Endothelial cell of umbilical vein (primary cell): ENCODE measurements around the gene HMG20B. TPM values are rescaled to one million over a fixed set of nuclear protein-coding genes. Genes with fewer than 3 reads are reported as not detected.

Experiments used
- BruUV-seq: library from RNA; stranded (reverse); fragments of 400-500 nt; replicated peaks from 2 replicates; lab custom pipeline; 2021; lab: Mats Ljungman, UMichigan
- CTCF ChIA-PET: fragments of 300-600, 350-600 bp; sonication (Branson Sonifier 250); formaldehyde crosslinking; loops from one replicate; lab custom pipeline; 2021; ENCODE audit warnings: antibody characterized with exemption, inconsistent platforms; lab: Charles Lee
- POLR2A ChIA-PET: fragments of 300-600, 350-600 bp; sonication (Branson Sonifier 250); formaldehyde crosslinking; loops from one replicate; lab custom pipeline; 2021; ENCODE audit warnings: antibody characterized with exemption, inconsistent platforms; lab: Charles Lee
- DNase-seq: peaks from one replicate; pipeline ENCODE4 v3.0.0-alpha.2; 2011; ENCODE audit warnings: low read depth, low spot score
- FAIRE-seq: peaks from 2 replicates; lab custom pipeline; 2011; peaks lifted over from hg19 to GRCh38; lab: Jason Lieb, UNC
- H2AFZ ChIP-seq: 2 replicates; pipeline ENCODE4 v1.6.0; 2012; ENCODE audit warnings: low read depth, low read length, control low read depth, inconsistent platforms
- H3K27ac ChIP-seq: 2 replicates; pipeline ENCODE4 v1.5.1; 2011; ENCODE audit warnings: low read depth, mild to moderate bottlenecking, control low read depth, low read length, moderate library complexity; ENCODE audit not compliant: insufficient read depth
- H3K27me3 ChIP-seq, 2 experiments: 2 replicates each; pipeline versions ENCODE4 v1.6.0 to v1.6.1; 2011; ENCODE audit warnings: low read length in 2 of 2, mixed read lengths in 1 of 2; ENCODE audit not compliant: control insufficient read depth in 2 of 2, insufficient read depth in 2 of 2
- H3K36me3 ChIP-seq, 2 experiments: 2 replicates in 1 of 2; 3 replicates in 1 of 2; pipeline ENCODE4 v1.5.1; 2011; ENCODE audit warnings: low read length in 2 of 2, mild to moderate bottlenecking in 1 of 2, moderate library complexity in 1 of 2; ENCODE audit not compliant: control insufficient read depth in 2 of 2, insufficient read depth in 2 of 2; ENCODE audit errors: extremely low read depth in 1 of 2
- H3K4me1 ChIP-seq: 3 replicates; pipeline ENCODE4 v1.5.1; 2011; ENCODE audit warnings: mild to moderate bottlenecking, low read length; ENCODE audit not compliant: control insufficient read depth, insufficient read depth; ENCODE audit errors: extremely low read depth
- H3K4me2 ChIP-seq: 2 replicates; pipeline ENCODE4 v1.6.1; 2011; ENCODE audit warnings: low read length, control low read depth, mixed read lengths; ENCODE audit not compliant: insufficient read depth
- H3K4me3 ChIP-seq, 3 experiments: fragments of 200-600 bp in 1 of 3; sonication (generic), shearing (Covaris generic) in 1 of 3; replicated peaks in 1 of 3; 2 replicates each; pipeline ENCODE4 v1.5.1; 2011 to 2016; ENCODE audit warnings: control low read depth in 3 of 3, low read length in 3 of 3, mild to moderate bottlenecking in 2 of 3, inconsistent platforms in 1 of 3, low read depth in 1 of 3, moderate library complexity in 1 of 3; ENCODE audit not compliant: insufficient read depth in 1 of 3
- H3K79me2 ChIP-seq: 2 replicates; pipeline ENCODE4 v1.6.0; 2012; ENCODE audit warnings: low read length, inconsistent platforms; ENCODE audit not compliant: control insufficient read depth, insufficient read depth
- H3K9ac ChIP-seq: replicated peaks from 2 replicates; pipeline ENCODE3; 2011; ENCODE audit warnings: low read length, control low read depth; ENCODE audit not compliant: insufficient read depth; ENCODE audit errors: extremely low read depth
- H3K9me1 ChIP-seq: replicated peaks from 3 replicates; pipeline ENCODE4 v1.6.0; 2011; ENCODE audit warnings: mild to moderate bottlenecking, low read length; ENCODE audit not compliant: control insufficient read depth, insufficient read depth; ENCODE audit errors: extremely low read depth
- H3K9me3 ChIP-seq: replicated peaks from 2 replicates; pipeline ENCODE4 v1.5.1; 2012; ENCODE audit warnings: low read length, inconsistent platforms; ENCODE audit not compliant: control insufficient read depth, insufficient read depth
- H4K20me1 ChIP-seq: replicated peaks from 2 replicates; pipeline ENCODE3; 2011; ENCODE audit warnings: mild to moderate bottlenecking, low read length; ENCODE audit not compliant: control insufficient read depth, insufficient read depth; ENCODE audit errors: extremely low read depth
- EZH2 ChIP-seq: IDR thresholded peaks from 2 replicates; pipeline ENCODE4 v1.6.1; 2012; ENCODE audit warnings: borderline replicate concordance, low read depth, mild to moderate bottlenecking, moderate library complexity, low read length, inconsistent platforms; ENCODE audit not compliant: severe bottlenecking
- FOS ChIP-seq: IDR thresholded peaks from 2 replicates; pipeline ENCODE4 v1.6.1; 2011; ENCODE audit warnings: mild to moderate bottlenecking, low read length, moderate library complexity, borderline replicate concordance; ENCODE audit not compliant: insufficient read depth
- GATA2 ChIP-seq: IDR thresholded peaks from 2 replicates; pipeline ENCODE4 v1.7.0; 2011; ENCODE audit warnings: low read depth, mild to moderate bottlenecking, moderate library complexity, mixed read lengths, low read length; ENCODE audit not compliant: insufficient read length, insufficient read depth
- JUN ChIP-seq: IDR thresholded peaks from 2 replicates; pipeline ENCODE4 v1.6.1; 2011; ENCODE audit warnings: borderline replicate concordance, low read depth; ENCODE audit not compliant: insufficient read length, insufficient read depth
- MYC ChIP-seq: IDR thresholded peaks from one replicate; pipeline ENCODE4 v1.6.1; 2011; ENCODE audit warnings: mild to moderate bottlenecking, low read depth, low read length
- POLR2A ChIP-seq: IDR thresholded peaks from 2 replicates; pipeline ENCODE4 v1.6.1; 2012; ENCODE audit warnings: low read depth, mild to moderate bottlenecking, control low read depth, low read length
- dilution Hi-C: fragments of 300-500 bp; cut with MboI; formaldehyde crosslinking; loops from one replicate; pipeline ENCODE4 v1.15.0; 2019; ENCODE audit warnings: low sequenced_read_pairs; ENCODE audit not compliant: extremely low pct_ligation_motif_present
- intact Hi-C: fragments of 100-400 bp; cut with micrococcal nuclease; formaldehyde crosslinking; loops from one replicate; pipeline ENCODE4 v1.10.0; 2022
- polyA plus RNA-seq, 4 experiments: library from polyadenylated mRNA; depleted of rRNA in 3 of 4; stranded (reverse) in 3 of 4; unstranded in 1 of 4; fragments of >200 nt; gene quantifications; 2 replicates each; pipeline versions ENCODE4 v1.2.1 to v1.2.3, GENCODE V29; 2011 to 2012; ENCODE audit warnings: missing spikeins in 1 of 4
- total RNA-seq: library from RNA; stranded (reverse); gene quantifications from 2 replicates; pipeline ENCODE4 v1.2.3, GENCODE V29; 2021
- TF ChIP-seq, protein P1 (sequence below), 2 donors: IDR thresholded peaks; 1 replicate in 1 of 2; 2 replicates in 1 of 2; pipeline ENCODE4 v1.5.1; 2011; ENCODE audit warnings: low read length in 2 of 2, mild to moderate bottlenecking in 2 of 2, moderate library complexity in 2 of 2, control low read depth in 1 of 2, inconsistent platforms in 1 of 2, low read depth in 1 of 2; ENCODE audit not compliant: insufficient read depth in 1 of 2; ENCODE audit errors: extremely low read depth in 1 of 2
- TF ChIP-seq, protein P2 (sequence below): IDR thresholded peaks from 2 replicates; pipeline ENCODE4 v1.6.1; 2011; ENCODE audit not compliant: insufficient read depth, insufficient read length

HMG20B gene
- total and polyA plus RNA-seq, 2 donors (not counting 3 experiments of a cell fraction or from before 2014, with no cell fraction given), result 53.2 to 98.2 TPM

DNA sequence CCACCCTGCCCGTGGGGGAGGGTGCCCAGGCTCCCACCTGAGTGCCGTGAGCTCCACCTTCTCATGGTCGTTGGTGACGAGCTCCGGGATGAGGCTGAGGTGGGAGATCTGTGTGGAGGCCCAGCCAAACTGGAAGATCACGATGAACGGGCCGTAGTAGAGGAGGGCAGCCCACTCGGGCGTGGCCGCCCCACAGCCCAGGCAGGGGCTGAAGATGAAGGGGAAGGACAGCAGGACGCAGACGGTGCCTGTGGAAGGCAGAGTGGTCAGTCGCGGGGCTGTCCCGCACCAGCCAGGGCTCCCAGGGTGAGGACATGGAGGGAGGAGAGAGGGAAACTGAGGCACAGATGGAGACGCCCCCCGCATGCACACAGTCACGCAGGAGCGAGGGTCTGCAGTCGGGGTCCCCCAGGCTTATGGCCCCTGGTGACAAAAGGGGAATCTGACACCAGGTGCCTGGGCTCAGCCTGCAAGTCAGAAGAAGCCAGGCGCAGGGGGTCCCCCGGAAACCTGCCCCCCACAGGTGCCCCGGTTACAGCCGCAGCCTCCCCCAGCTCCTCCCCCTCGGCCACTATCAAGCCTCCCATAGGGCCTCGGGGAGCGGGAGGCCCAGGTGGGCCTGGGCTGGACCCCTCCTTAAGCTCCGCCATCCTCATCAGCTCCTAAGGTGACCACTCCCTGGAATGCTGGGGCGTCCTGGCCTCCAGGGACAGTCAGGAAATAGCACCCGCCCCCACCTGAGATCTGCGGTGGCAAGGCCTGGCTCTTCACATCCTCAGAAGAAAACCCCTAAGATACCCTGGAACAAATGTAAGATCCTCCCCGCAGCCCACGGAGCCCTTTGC lies 21.6 kb upstream of the HMG20B start:
- Histone ChIP-seq H2AFZ (no peak overlapping the region), H4K20me1 (no peaks in the 10 kb centered on the region), H3K9me1 (no peaks in the 10 kb centered on the region), H3K27ac (no peak overlapping the region), H3K36me3 (peaks cover 2 to 8% of the 10 kb centered on the region in 2 experiments), H3K9ac (no peak overlapping the region), H3K79me2 (peaks cover 30% of the 10 kb centered on the region), H3K4me2 (no peak overlapping the region), H3K4me1 (peaks cover 17% of the 10 kb centered on the region), H3K27me3 (no peaks in the 10 kb centered on the region), H3K9me3 (no peaks in the 10 kb centered on the region), H3K4me3 (no peak overlapping the region)
- BruUV-seq, result no TSS peak
- FAIRE-seq (no peak), DNase-seq (no peak)
- intact Hi-C loops (no loop called here), dilution Hi-C loops (no loop called here)
- CTCF ChIA-PET, result interaction anchor here (1.0 to 3.5 kb wide), 2 partner anchors 17 to 24 kb away, joined by 3 to 12 read pairs; no protein-coding TSS in a partner anchor
- POLR2A ChIA-PET, result no interaction called here
- TF ChIP-seq GATA2 (no peak), FOS (no peak), POLR2A (no peak), EZH2 (no peak), MYC (no peak), JUN (no peak)
- TF ChIP-seq, protein P1, sequence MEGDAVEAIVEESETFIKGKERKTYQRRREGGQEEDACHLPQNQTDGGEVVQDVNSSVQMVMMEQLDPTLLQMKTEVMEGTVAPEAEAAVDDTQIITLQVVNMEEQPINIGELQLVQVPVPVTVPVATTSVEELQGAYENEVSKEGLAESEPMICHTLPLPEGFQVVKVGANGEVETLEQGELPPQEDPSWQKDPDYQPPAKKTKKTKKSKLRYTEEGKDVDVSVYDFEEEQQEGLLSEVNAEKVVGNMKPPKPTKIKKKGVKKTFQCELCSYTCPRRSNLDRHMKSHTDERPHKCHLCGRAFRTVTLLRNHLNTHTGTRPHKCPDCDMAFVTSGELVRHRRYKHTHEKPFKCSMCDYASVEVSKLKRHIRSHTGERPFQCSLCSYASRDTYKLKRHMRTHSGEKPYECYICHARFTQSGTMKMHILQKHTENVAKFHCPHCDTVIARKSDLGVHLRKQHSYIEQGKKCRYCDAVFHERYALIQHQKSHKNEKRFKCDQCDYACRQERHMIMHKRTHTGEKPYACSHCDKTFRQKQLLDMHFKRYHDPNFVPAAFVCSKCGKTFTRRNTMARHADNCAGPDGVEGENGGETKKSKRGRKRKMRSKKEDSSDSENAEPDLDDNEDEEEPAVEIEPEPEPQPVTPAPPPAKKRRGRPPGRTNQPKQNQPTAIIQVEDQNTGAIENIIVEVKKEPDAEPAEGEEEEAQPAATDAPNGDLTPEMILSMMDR (IDR thresholded peaks at IDR 0.05; ENCODE audit: extremely low read depth in 1 of 2, insufficient read depth in 1 of 2, low read depth in 1 of 2, low read length in 2 of 2), result no peak
- TF ChIP-seq, protein P2, sequence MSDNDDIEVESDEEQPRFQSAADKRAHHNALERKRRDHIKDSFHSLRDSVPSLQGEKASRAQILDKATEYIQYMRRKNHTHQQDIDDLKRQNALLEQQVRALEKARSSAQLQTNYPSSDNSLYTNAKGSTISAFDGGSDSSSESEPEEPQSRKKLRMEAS, result no peak
